Thyroid gland (tissue), 4 donors: ENCODE results near the gene TXNRD3. TPM values are rescaled to one million over a fixed set of nuclear protein-coding genes. Genes with fewer than 3 reads are reported as not detected.

Source experiments
- DNase-seq, 2 donors: peaks; one replicate each; pipeline ENCODE4 v3.0.0-alpha.2; 2019
- H3K27ac ChIP-seq, 3 donors: fragments of 200-600 bp; sonication (generic); 1 replicate in 2 of 3; 2 replicates in 1 of 3; pipeline ENCODE4 v1.5.1; 2016 to 2019; ENCODE audit warnings: mild to moderate bottlenecking in 1 of 3, moderate library complexity in 1 of 3
- H3K27me3 ChIP-seq: fragments of 200-600 bp; sonication (generic); one replicate; pipeline ENCODE4 v1.5.1; 2019
- H3K36me3 ChIP-seq, 2 donors: fragments of 200-600 bp; sonication (generic); one replicate each; pipeline ENCODE4 v1.5.1; 2016 to 2019
- H3K4me1 ChIP-seq, 2 donors: fragments of 200-600 bp; sonication (generic); one replicate each; pipeline ENCODE4 v1.5.1; 2017 to 2019
- H3K4me3 ChIP-seq, 3 donors: fragments of 200-600 bp; sonication (generic); replicated peaks in 1 of 3; 1 replicate in 2 of 3; 2 replicates in 1 of 3; pipeline ENCODE4 v1.5.1; 2016; ENCODE audit warnings: mild to moderate bottlenecking in 1 of 3
- H3K9me3 ChIP-seq: fragments of 200-600 bp; sonication (generic); one replicate; pipeline ENCODE4 v1.5.1; 2017
- POLR2A ChIP-seq, 2 donors: fragments of 450-650 bp; IDR thresholded peaks; one replicate each; pipeline ENCODE4 v1.6.1; 2017; ENCODE audit warnings: antibody characterized with exemption in 2 of 2, mild to moderate bottlenecking in 2 of 2, moderate library complexity in 1 of 2
- WGBS, 2 donors: methylation state at CpG; one replicate each; pipeline ENCODE4 v1.1.5; 2017; 5-methylcytosine and 5-hydroxymethylcytosine counted together
- intact Hi-C: fragments of 100-400 bp; cut with DNase I; formaldehyde crosslinking; loops from one replicate; pipeline ENCODE4 v1.15.1; 2023
- total RNA-seq, 4 donors: library from RNA; depleted of rRNA; stranded (reverse); fragments of >200 nt; gene quantifications; one replicate each; pipeline ENCODE4 v1.2.3, GENCODE V29; 2016
- TF ChIP-seq, protein P1 (sequence below), 6 experiments: fragments of 200-600 bp in 3 of 6; fragments of 450-650 bp in 3 of 6; sonication (generic) in 3 of 6; IDR thresholded peaks; one replicate each; pipeline ENCODE4 v1.5.1; 2016 to 2019; ENCODE audit warnings: antibody characterized with exemption in 6 of 6, mild to moderate bottlenecking in 2 of 6, inconsistent platforms in 1 of 6, moderate library complexity in 1 of 6

The TXNRD3 gene
- total RNA-seq, 4 donors from 2014 or later, result 14.4 to 21.3 (median 17.7) TPM

- H3K9me3 ChIP-seq, result no peaks in the 10 kb centered on the region
- no peaks in the 10 kb centered on the region for H3K4me1 ChIP-seq
- H3K4me3 ChIP-seq, result no peak overlapping the region
- H3K36me3 ChIP-seq, result no peaks in the 10 kb centered on the region
- DNase-seq, result no peak
- H3K27me3 ChIP-seq, result no peaks in the 10 kb centered on the region
- no peak for TF ChIP-seq POLR2A (IDR thresholded peaks at IDR 0.05)
- TF ChIP-seq, protein P1, sequence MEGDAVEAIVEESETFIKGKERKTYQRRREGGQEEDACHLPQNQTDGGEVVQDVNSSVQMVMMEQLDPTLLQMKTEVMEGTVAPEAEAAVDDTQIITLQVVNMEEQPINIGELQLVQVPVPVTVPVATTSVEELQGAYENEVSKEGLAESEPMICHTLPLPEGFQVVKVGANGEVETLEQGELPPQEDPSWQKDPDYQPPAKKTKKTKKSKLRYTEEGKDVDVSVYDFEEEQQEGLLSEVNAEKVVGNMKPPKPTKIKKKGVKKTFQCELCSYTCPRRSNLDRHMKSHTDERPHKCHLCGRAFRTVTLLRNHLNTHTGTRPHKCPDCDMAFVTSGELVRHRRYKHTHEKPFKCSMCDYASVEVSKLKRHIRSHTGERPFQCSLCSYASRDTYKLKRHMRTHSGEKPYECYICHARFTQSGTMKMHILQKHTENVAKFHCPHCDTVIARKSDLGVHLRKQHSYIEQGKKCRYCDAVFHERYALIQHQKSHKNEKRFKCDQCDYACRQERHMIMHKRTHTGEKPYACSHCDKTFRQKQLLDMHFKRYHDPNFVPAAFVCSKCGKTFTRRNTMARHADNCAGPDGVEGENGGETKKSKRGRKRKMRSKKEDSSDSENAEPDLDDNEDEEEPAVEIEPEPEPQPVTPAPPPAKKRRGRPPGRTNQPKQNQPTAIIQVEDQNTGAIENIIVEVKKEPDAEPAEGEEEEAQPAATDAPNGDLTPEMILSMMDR (IDR thresholded peaks at IDR 0.05), result no peak
- no peak overlapping the region for H3K27ac ChIP-seq
- 46 to 67% methylated on average over 7 to 9 of the region's 10 CpGs for WGBS, 2 donors
- intact Hi-C loops, result no loop called here
Observed at GRCh38 chr3:126567696-126568438, 87.1 kb downstream of the TXNRD3 start.

GRCh38 chr3:126562737-126563276 lies 92.1 kb downstream of the TXNRD3 start:
- intact Hi-C loops, result no loop called here
- no peaks in the 10 kb centered on the region for H3K36me3 ChIP-seq
- H3K27me3 ChIP-seq, result no peaks in the 10 kb centered on the region

GRCh38 chr3:126558336-126559071 lies 96.4 kb downstream of the TXNRD3 start, which contains the start of gene C3orf22:
Gene C3orf22 (minus strand): TSS chr3:126558932. CDS start chr3:126553390, 5,542 bp downstream.
- Histone ChIP-seq H3K4me3 (no peak within 1 kb of the TSS), H3K36me3 (no peaks in the 10 kb centered on the region), H3K4me1 (no peaks in the 10 kb centered on the region), H3K27me3 (no peaks in the 10 kb centered on the region), H3K27ac (no peak within 1 kb of the TSS), H3K9me3 (no peaks in the 10 kb centered on the region)
- no peak for DNase-seq
- WGBS, 2 donors, result 73 to 79% methylated on average over 7 to 8 of the region's 9 CpGs
- TF ChIP-seq, protein P1 (IDR thresholded peaks at IDR 0.05), result no peak
- TF ChIP-seq POLR2A (IDR thresholded peaks at IDR 0.05), result no peak
- intact Hi-C loops, result no loop called here

More at GRCh38 chr3:126562737-126563276, 92.1 kb downstream of the TXNRD3 start:
- Histone ChIP-seq H3K4me3 (no peak overlapping the region), H3K4me1 (no peaks in the 10 kb centered on the region), H3K9me3 (no peaks in the 10 kb centered on the region), H3K27ac (no peak overlapping the region)
- TF ChIP-seq, protein P1 (IDR thresholded peaks at IDR 0.05), result no peak
- 77 to 83% methylated on average over 2 of the region's 2 CpGs for WGBS, 2 donors
- DNase-seq, result no peak

DNA sequence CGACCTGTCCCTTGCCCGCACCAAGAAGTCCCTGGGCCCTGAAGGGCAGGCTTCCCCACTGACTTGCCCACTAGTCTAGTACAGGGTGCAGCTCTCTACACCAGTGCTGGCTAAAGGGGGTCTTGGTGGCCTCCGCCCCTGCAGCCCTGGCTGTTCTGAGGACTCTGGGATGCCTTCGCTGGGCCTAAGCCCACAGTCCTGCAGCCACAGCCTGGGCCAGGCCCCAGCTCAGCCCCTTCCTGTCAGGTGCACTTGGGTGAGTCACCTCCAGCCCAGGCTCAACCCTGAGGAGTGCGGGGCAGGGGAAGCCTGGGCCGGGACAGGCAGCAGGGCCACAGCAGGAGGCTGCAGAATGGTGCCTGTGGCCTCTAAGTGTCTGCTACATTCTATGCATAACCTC lies 97.2 kb downstream of the TXNRD3 start:
- TF ChIP-seq, protein P1 (IDR thresholded peaks at IDR 0.05), result no peak
- TF ChIP-seq POLR2A (IDR thresholded peaks at IDR 0.05), result no peak
- intact Hi-C loops, result no loop called here
- 51 to 93% methylated on average over 3 to 4 of the region's 6 CpGs for WGBS, 2 donors

DNA sequence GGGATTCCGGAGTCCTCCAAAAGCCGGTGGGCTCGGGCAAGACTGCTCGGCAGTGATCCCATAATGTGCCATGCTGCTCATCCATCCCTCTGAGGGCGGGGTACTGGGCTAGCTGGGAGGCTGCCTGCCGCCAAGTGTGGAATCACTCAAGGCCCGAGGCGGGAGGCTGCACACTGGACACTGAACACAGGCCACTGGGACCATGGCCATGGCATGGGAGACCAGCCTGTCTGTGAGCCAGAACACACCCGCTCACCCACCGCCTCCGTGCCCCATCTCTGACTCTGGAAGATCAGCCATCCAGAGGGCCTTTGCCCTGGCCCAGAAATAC lies 97.5 kb downstream of the TXNRD3 start:
- intact Hi-C loops, result no loop called here
- no peaks in the 10 kb centered on the region for H3K9me3 ChIP-seq
- H3K27me3 ChIP-seq, result no peaks in the 10 kb centered on the region
- H3K36me3 ChIP-seq, result no peaks in the 10 kb centered on the region
- DNase-seq, result no peak
- TF ChIP-seq POLR2A (IDR thresholded peaks at IDR 0.05), result no peak
- TF ChIP-seq, protein P1 (IDR thresholded peaks at IDR 0.05), result no peak
- H3K27ac ChIP-seq, result no peak overlapping the region
- 90 to 92% methylated on average over 7 to 11 of the region's 11 CpGs for WGBS, 2 donors
- no peak overlapping the region for H3K4me3 ChIP-seq
- no peaks in the 10 kb centered on the region for H3K4me1 ChIP-seq

More for the DNA sequence above, 97.2 kb downstream of the TXNRD3 start:
- H3K4me3 ChIP-seq, result no peak overlapping the region
- no peaks in the 10 kb centered on the region for H3K27me3 ChIP-seq
- no peak for DNase-seq
- H3K4me1 ChIP-seq, result no peaks in the 10 kb centered on the region
- no peak overlapping the region for H3K27ac ChIP-seq
- H3K9me3 ChIP-seq, result no peaks in the 10 kb centered on the region
- no peaks in the 10 kb centered on the region for H3K36me3 ChIP-seq
